ENCODE data around the gene SMG9.

Gene SMG9

DNA sequence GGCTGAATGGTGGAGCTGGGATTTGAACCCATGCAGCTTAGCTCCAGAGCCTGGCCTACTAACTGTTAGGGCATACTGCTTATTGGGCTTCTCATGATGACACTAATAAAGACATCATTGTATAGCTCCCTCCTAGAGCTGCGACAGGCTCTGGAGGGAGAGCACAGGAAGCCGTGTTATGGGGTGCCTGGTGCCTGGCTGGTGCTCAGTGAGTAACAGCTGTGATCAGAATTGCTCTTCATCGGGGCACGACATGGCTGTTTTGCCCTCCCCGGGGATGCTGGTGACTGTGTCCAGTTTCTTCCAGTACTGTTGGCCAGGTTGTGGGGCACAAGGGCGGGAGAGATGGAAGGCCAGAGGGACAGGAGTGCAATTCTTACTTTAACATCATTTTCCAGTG is 42.4 kb upstream of the SMG9 start:
- Histone ChIP-seq H3K4me3 (ENCODE audit: low read length) (no peak overlapping the region), H3K27me3 (ENCODE audit: low read depth, low read length) (no peaks in the 10 kb centered on the region; the same call in 1 of the 2 replicates), H3K79me2 (ENCODE audit: low read length) (no peaks in the 10 kb centered on the region), H3K9ac (ENCODE audit: low read length) (no peak overlapping the region), H3K27ac (ENCODE audit: low read length) (no peak overlapping the region), H3K36me3 (replicated peaks; ENCODE audit: low read depth, low read length) (no peaks in the 10 kb centered on the region), H2AFZ (ENCODE audit: low read depth, low read length) (no peak overlapping the region), H3K4me2 (ENCODE audit: low read length) (no peak overlapping the region), H3K4me1 (ENCODE audit: low read length) (no peaks in the 10 kb centered on the region), H4K20me1 (ENCODE audit: insufficient read depth, low read length) (no peaks in the 10 kb centered on the region), H3K9me3 (ENCODE audit: insufficient read depth, low read length) (no peaks in the 10 kb centered on the region)
- TF ChIP-seq, protein P1, sequence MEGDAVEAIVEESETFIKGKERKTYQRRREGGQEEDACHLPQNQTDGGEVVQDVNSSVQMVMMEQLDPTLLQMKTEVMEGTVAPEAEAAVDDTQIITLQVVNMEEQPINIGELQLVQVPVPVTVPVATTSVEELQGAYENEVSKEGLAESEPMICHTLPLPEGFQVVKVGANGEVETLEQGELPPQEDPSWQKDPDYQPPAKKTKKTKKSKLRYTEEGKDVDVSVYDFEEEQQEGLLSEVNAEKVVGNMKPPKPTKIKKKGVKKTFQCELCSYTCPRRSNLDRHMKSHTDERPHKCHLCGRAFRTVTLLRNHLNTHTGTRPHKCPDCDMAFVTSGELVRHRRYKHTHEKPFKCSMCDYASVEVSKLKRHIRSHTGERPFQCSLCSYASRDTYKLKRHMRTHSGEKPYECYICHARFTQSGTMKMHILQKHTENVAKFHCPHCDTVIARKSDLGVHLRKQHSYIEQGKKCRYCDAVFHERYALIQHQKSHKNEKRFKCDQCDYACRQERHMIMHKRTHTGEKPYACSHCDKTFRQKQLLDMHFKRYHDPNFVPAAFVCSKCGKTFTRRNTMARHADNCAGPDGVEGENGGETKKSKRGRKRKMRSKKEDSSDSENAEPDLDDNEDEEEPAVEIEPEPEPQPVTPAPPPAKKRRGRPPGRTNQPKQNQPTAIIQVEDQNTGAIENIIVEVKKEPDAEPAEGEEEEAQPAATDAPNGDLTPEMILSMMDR (IDR thresholded peaks at IDR 0.05; ENCODE audit: low read depth, low read length), result no peak
- TF ChIP-seq EZH2phosphoT487 (IDR thresholded peaks at IDR 0.05; ENCODE audit: low read depth), result no peak

DNA sequence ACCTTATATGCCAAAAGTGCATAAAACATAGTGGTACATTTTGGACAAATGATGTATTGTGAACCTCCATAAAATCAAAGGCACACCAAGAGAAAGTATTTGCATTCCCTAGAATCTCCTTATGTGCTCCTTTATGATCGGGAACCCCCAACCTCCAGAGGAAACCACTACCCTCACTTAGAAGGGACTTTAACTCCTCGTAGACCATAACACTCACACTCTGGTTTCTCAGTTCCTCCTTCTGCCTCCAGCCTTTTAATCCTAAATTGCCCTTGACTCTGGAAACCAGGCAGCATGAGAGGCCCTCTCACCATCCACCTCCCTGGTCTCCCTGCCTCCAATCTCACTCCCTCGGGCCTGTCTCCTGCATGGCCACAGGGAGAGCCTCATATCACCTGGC is 35.8 kb upstream of the SMG9 start:
- TF ChIP-seq EZH2phosphoT487 (IDR thresholded peaks at IDR 0.05; ENCODE audit: low read depth), result no peak
- TF ChIP-seq, protein P1 (IDR thresholded peaks at IDR 0.05; ENCODE audit: low read depth, low read length), result no peak
- Histone ChIP-seq H3K27me3 (ENCODE audit: low read depth, low read length) (no peaks in the 10 kb centered on the region; the same call in 1 of the 2 replicates), H3K27ac (ENCODE audit: low read length) (no peak overlapping the region)

DNA sequence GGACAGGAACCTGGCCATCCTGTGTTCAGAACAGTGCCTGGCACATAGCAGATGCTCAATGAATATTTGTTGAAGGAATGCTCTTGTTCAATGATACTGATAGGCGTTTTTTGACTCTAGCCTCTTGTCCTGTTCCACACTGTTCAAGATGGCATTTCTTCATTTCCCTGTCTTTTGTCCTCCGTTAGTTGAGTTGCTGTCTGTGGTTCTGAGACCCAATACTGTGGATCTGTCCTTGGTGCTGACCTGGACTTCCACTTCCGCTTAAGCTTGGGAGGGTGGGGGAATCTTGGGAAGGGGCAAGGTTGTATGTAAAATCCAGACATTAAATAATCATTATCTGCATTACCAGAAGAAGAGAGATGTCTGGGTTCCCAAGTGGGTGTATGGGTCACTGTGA is 34.3 kb upstream of the SMG9 start:
- Histone ChIP-seq H2AFZ (ENCODE audit: low read depth, low read length) (no peak overlapping the region), H3K9me3 (ENCODE audit: insufficient read depth, low read length) (no peaks in the 10 kb centered on the region), H3K9ac (ENCODE audit: low read length) (no peak overlapping the region), H3K4me3 (ENCODE audit: low read length) (no peak overlapping the region), H3K79me2 (ENCODE audit: low read length) (no peaks in the 10 kb centered on the region), H3K27me3 (ENCODE audit: low read depth, low read length) (no peaks in the 10 kb centered on the region), H3K4me2 (ENCODE audit: low read length) (no peak overlapping the region), H3K36me3 (replicated peaks; ENCODE audit: low read depth, low read length) (no peaks in the 10 kb centered on the region), H3K27ac (ENCODE audit: low read length) (no peak overlapping the region), H3K4me1 (ENCODE audit: low read length) (peaks cover 18% of the 10 kb centered on the region), H4K20me1 (ENCODE audit: insufficient read depth, low read length) (no peaks in the 10 kb centered on the region)
- no peak for TF ChIP-seq EZH2phosphoT487 (IDR thresholded peaks at IDR 0.05; ENCODE audit: low read depth)
- TF ChIP-seq, protein P1 (IDR thresholded peaks at IDR 0.05; ENCODE audit: low read depth, low read length), result no peak

More for the DNA sequence above, 35.8 kb upstream of the SMG9 start:
- H3K79me2 ChIP-seq (ENCODE audit: low read length), result no peaks in the 10 kb centered on the region
- H3K9ac ChIP-seq (ENCODE audit: low read length), result no peak overlapping the region
- H2AFZ ChIP-seq (ENCODE audit: low read depth, low read length), result no peak overlapping the region
- no peaks in the 10 kb centered on the region for H3K36me3 ChIP-seq (replicated peaks; ENCODE audit: low read depth, low read length)
- no peaks in the 10 kb centered on the region for H4K20me1 ChIP-seq (ENCODE audit: insufficient read depth, low read length)
- peak overlapping the region; percentile 33; the same call in 1 of the 2 replicates for H3K4me2 ChIP-seq (ENCODE audit: low read length)
- H3K4me3 ChIP-seq (ENCODE audit: low read length), result no peak overlapping the region
- H3K4me1 ChIP-seq (ENCODE audit: low read length), result peaks cover 6% of the 10 kb centered on the region
- no peaks in the 10 kb centered on the region for H3K9me3 ChIP-seq (ENCODE audit: insufficient read depth, low read length)

DNA sequence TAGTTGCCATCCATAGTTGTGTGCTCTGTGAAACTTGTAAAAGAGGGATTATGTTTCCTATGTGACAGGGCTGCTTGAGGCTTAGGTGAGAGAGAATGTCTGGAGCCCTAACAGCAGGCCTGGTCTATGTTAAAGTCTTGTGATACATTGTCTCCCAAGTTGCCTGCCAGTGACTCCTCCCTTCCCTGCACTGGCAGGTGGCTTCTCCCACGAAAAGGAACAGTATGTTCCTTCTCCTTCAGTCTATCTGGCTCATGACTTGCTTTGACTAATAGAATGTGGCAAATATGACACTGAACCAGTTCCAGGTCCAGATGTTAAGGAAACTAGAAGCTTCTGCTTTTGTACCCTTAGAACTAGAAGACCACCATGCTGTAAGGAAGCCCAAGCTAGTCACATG is 31.9 kb upstream of the SMG9 start:
- Histone ChIP-seq H4K20me1 (ENCODE audit: insufficient read depth, low read length) (no peaks in the 10 kb centered on the region), H3K4me3 (ENCODE audit: low read length) (no peak overlapping the region), H3K4me2 (ENCODE audit: low read length) (no peak overlapping the region), H2AFZ (ENCODE audit: low read depth, low read length) (no peak overlapping the region), H3K36me3 (replicated peaks; ENCODE audit: low read depth, low read length) (no peaks in the 10 kb centered on the region), H3K27ac (ENCODE audit: low read length) (no peak overlapping the region), H3K9me3 (ENCODE audit: insufficient read depth, low read length) (no peaks in the 10 kb centered on the region), H3K4me1 (ENCODE audit: low read length) (peaks cover 39% of the 10 kb centered on the region), H3K9ac (ENCODE audit: low read length) (no peak overlapping the region), H3K79me2 (ENCODE audit: low read length) (0 out of 2 replicates have a peak, but pooled peaks cover under 1% of the 10 kb centered on the region), H3K27me3 (ENCODE audit: low read depth, low read length) (no peaks in the 10 kb centered on the region)
- TF ChIP-seq, protein P1 (IDR thresholded peaks at IDR 0.05; ENCODE audit: low read depth, low read length), result no peak
- TF ChIP-seq EZH2phosphoT487 (IDR thresholded peaks at IDR 0.05; ENCODE audit: low read depth), result no peak

All from OCI-LY3 (cell line).